GM12878 (cell line): Measurements from ENCODE around the gene BCKDHA. TPM values are rescaled to one million over a fixed set of nuclear protein-coding genes. Genes with fewer than 3 reads are reported as not detected.

Experiments used
- ATF2 ChIP-seq: IDR thresholded peaks from 2 replicates; pipeline ENCODE4 v1.6.1; 2012; ENCODE audit warnings: low read length, inconsistent platforms
- BCL3 ChIP-seq: IDR thresholded peaks from 2 replicates; pipeline ENCODE4 v1.6.1; 2011; ENCODE audit warnings: borderline replicate concordance, low read depth, mild to moderate bottlenecking, moderate library complexity, low read length; ENCODE audit not compliant: insufficient read depth, poor library complexity, severe bottlenecking
- BRCA1 ChIP-seq: IDR thresholded peaks from 2 replicates; pipeline ENCODE4 v1.6.1; 2011; ENCODE audit warnings: low read depth, low read length, improper control_type of control experiment
- CBX5 ChIP-seq: sonication (generic); IDR thresholded peaks from 2 replicates; pipeline ENCODE4 v1.6.1; 2016; ENCODE audit warnings: low read depth, moderate library complexity, mild to moderate bottlenecking, inconsistent platforms
- EP300 ChIP-seq, 2 experiments: fragments of 150-350 bp in 1 of 2; IDR thresholded peaks; 2 replicates each; pipeline ENCODE4 v1.6.1; 2011 to 2012; ENCODE audit warnings: low read depth in 2 of 2, low read length in 2 of 2, borderline replicate concordance in 1 of 2, improper control_type of control experiment in 1 of 2, inconsistent platforms in 1 of 2; ENCODE audit not compliant: control insufficient read depth in 1 of 2
- HDAC2 ChIP-seq: fragments of 200-600 bp; sonication (generic); IDR thresholded peaks from 2 replicates; pipeline ENCODE4 v1.6.1; 2017
- HDAC6 ChIP-seq: fragments of 200-600 bp; sonication (generic); IDR thresholded peaks from one replicate; pipeline ENCODE4 v1.8.0; 2017; ENCODE audit warnings: antibody characterized with exemption; ENCODE audit not compliant: unreplicated experiment
- IRF4 ChIP-seq: IDR thresholded peaks from 2 replicates; pipeline ENCODE4 v1.6.1; 2011; ENCODE audit warnings: low read depth, low read length
- IRF5 ChIP-seq: fragments of 450-650 bp; IDR thresholded peaks from 2 replicates; pipeline ENCODE4 v1.6.1; 2017; ENCODE audit warnings: borderline replicate concordance
- KDM1A ChIP-seq: fragments of 200-600 bp; sonication (generic); IDR thresholded peaks from 2 replicates; pipeline ENCODE4 v1.6.1; 2016; ENCODE audit warnings: borderline replicate concordance
- MEF2B ChIP-seq: fragments of 450-650 bp; IDR thresholded peaks from 2 replicates; pipeline ENCODE4 v1.6.1; 2018; ENCODE audit warnings: mild to moderate bottlenecking, moderate library complexity; ENCODE audit not compliant: partially characterized antibody, poor library complexity, severe bottlenecking
- MYB ChIP-seq: fragments of 150-350 bp; IDR thresholded peaks from 2 replicates; pipeline ENCODE4 v1.6.1; 2014; ENCODE audit warnings: mild to moderate bottlenecking, low read depth, low read length, borderline replicate concordance
- NR2C1 ChIP-seq: fragments of 450-650 bp; IDR thresholded peaks from 2 replicates; pipeline ENCODE4 v1.6.1; 2017; ENCODE audit warnings: antibody characterized with exemption, mild to moderate bottlenecking, moderate library complexity
- POLR2AphosphoS5 ChIP-seq: IDR thresholded peaks from 2 replicates; pipeline ENCODE4 v1.6.1; 2011; ENCODE audit warnings: mild to moderate bottlenecking, low read length, inconsistent platforms
- RAD51 ChIP-seq: fragments of 450-650 bp; IDR thresholded peaks from 2 replicates; pipeline ENCODE4 v1.6.1; 2016; ENCODE audit warnings: moderate library complexity, mild to moderate bottlenecking, inconsistent platforms
- RB1 ChIP-seq: fragments of 450-650 bp; formaldehyde crosslinking; IDR thresholded peaks from 2 replicates; pipeline ENCODE4 v1.6.1; 2017; ENCODE audit warnings: mild to moderate bottlenecking, borderline replicate concordance
- TAF1 ChIP-seq: IDR thresholded peaks from 2 replicates; pipeline ENCODE4 v1.6.1; 2011; ENCODE audit warnings: mild to moderate bottlenecking, low read depth, low read length, borderline replicate concordance
- TARDBP ChIP-seq: IDR thresholded peaks from 2 replicates; pipeline ENCODE4 v1.6.1; 2016; ENCODE audit warnings: borderline replicate concordance
- TCF7 ChIP-seq: IDR thresholded peaks from 2 replicates; pipeline ENCODE4 v1.6.1; 2014; ENCODE audit warnings: antibody characterized with exemption, borderline replicate concordance
- YY1 ChIP-seq: IDR thresholded peaks from 2 replicates; pipeline ENCODE4 v1.6.1; 2011; ENCODE audit warnings: low read depth, mild to moderate bottlenecking, low read length
- ZBTB40 ChIP-seq: fragments of 450-650 bp; IDR thresholded peaks from 2 replicates; pipeline ENCODE4 v1.6.1; 2016; ENCODE audit warnings: mild to moderate bottlenecking, moderate library complexity, borderline replicate concordance
- ZNF207 ChIP-seq: fragments of 450-650 bp; IDR thresholded peaks from 2 replicates; pipeline ENCODE4 v1.6.1; 2014; ENCODE audit warnings: antibody characterized with exemption, mild to moderate bottlenecking, borderline replicate concordance
- polyA plus RNA-seq, 11 experiments: library from polyadenylated mRNA; depleted of rRNA in 4 of 11; unstranded in 6 of 11; stranded (reverse) in 5 of 11; fragments of >200 nt; fragmentation: Nextera tagmentation in 4 of 11; fragmentation: Illumina TruSeq in 1 of 11; extraction: Ambion mirVana in 4 of 11; extraction: Trizol in 1 of 11; gene quantifications; 1 replicate in 1 of 11; 2 replicates in 10 of 11; pipeline versions ENCODE4 v1.2.1 to v1.2.3, GENCODE V29; 2011 to 2016; ENCODE audit warnings: inconsistent platforms in 2 of 11, missing spikeins in 2 of 11, low read depth in 1 of 11
- total RNA-seq, 4 experiments: library from RNA; depleted of rRNA in 3 of 4; stranded (reverse); fragments of >200 nt in 3 of 4; fragmentation: Illumina TruSeq in 1 of 4; extraction: Trizol in 1 of 4; gene quantifications; 2 replicates each; pipeline versions ENCODE4 v1.2.1 to v1.2.3, GENCODE V29; 2013 to 2021

BCKDHA gene
- total and polyA plus RNA-seq, 10 of the 15 experiments (the other 5 are each of a cell fraction or from before 2014, with no cell fraction given): 9.9 to 107 (median 46.4) TPM

- TF ChIP-seq IRF5: no peak
- peak; percentile 83 for TF ChIP-seq IRF4
- 0 out of 2 replicates have a peak, but pooled peaks have one; percentile 41 for TF ChIP-seq TARDBP
- TF ChIP-seq TAF1: peak; percentile 67; the same call in 1 of the 2 replicates
- TF ChIP-seq KDM1A: no peak
- TF ChIP-seq MEF2B: no peak
- TF ChIP-seq ZNF207: no peak
- TF ChIP-seq BCL3: peak; percentile 23
- no peak for TF ChIP-seq EP300 (IDR thresholded peaks at IDR 0.05; ENCODE audit: borderline replicate concordance in 1 of 2, control insufficient read depth in 1 of 2, low read depth in 2 of 2, low read length in 2 of 2)
- TF ChIP-seq YY1: no peak
- no peak for TF ChIP-seq ZBTB40
- TF ChIP-seq CBX5: no peak
- peak; percentile 92 for TF ChIP-seq POLR2AphosphoS5
- TF ChIP-seq NR2C1: no peak
- peak; percentile 85 for TF ChIP-seq RAD51
- no peak for TF ChIP-seq ATF2
- TF ChIP-seq BRCA1: no peak
- no peak for TF ChIP-seq HDAC2
- TF ChIP-seq MYB: no peak
- no peak for TF ChIP-seq HDAC6
- no peak for TF ChIP-seq RB1
- TF ChIP-seq TCF7: no peak
These were observed 46.0 kb upstream of the BCKDHA start (continued) for GRCh38 chr19:41351339-41352245.
